Activated naive CD8-positive, alpha-beta T cell treated with anti-CD3 and anti-CD28 coated beads for 36 hours (primary cell): ENCODE data around the gene EXD3. TPM values are rescaled to one million over a fixed set of nuclear protein-coding genes. Genes with fewer than 3 reads are reported as not detected.

ENCODE experiments used
- DNase-seq: peaks from one replicate; pipeline ENCODE4 v3.0.0; 2021
- H3K27ac Mint-ChIP-seq: one replicate; pipeline ENCODE4 v1.8.0; 2022; ENCODE audit warnings: mild to moderate bottlenecking, moderate library complexity, mixed read lengths
- H3K27me3 Mint-ChIP-seq: one replicate; pipeline ENCODE4 v1.8.0; 2022; ENCODE audit warnings: mild to moderate bottlenecking, mixed read lengths
- H3K36me3 Mint-ChIP-seq: one replicate; pipeline ENCODE4 v1.8.0; 2021; ENCODE audit warnings: mild to moderate bottlenecking, mixed read lengths
- H3K4me1 Mint-ChIP-seq: one replicate; pipeline ENCODE4 v1.8.0; 2021; ENCODE audit warnings: mixed read lengths
- H3K4me3 Mint-ChIP-seq: one replicate; pipeline ENCODE4 v1.8.0; 2022; ENCODE audit warnings: mild to moderate bottlenecking, moderate library complexity, mixed read lengths
- H3K9me3 Mint-ChIP-seq: one replicate; pipeline ENCODE4 v1.8.0; 2022; ENCODE audit warnings: mixed read lengths
- total RNA-seq, 2 experiments: library from RNA; stranded (reverse); gene quantifications; one replicate each; pipeline ENCODE4 v1.2.3, GENCODE V29; 2021

Gene EXD3
- total RNA-seq, 2 experiments from 2014 or later = 3.6 to 4.2 TPM

- peak overlapping the region; percentile 94 for H3K27ac Mint-ChIP-seq
- peak overlapping the region; percentile 82 for H3K4me3 Mint-ChIP-seq
- no peaks in the 10 kb centered on the region for H3K9me3 Mint-ChIP-seq
- H3K4me1 Mint-ChIP-seq = peaks cover 9% of the 10 kb centered on the region
- H3K36me3 Mint-ChIP-seq = peaks cover 4% of the 10 kb centered on the region
- peak; percentile 93 for DNase-seq
- H3K27me3 Mint-ChIP-seq = no peaks in the 10 kb centered on the region
These were observed 38.9 kb upstream of the EXD3 start for GRCh38 chr9:137461663-137462395.

GRCh38 chr9:137461316-137461662 is 38.3 kb upstream of the EXD3 start:
- H3K27ac Mint-ChIP-seq = peak overlapping the region; percentile 34
- DNase-seq = no peak
- H3K4me3 Mint-ChIP-seq = peak overlapping the region; percentile 61

GRCh38 chr9:137460363-137461315 is 37.7 kb upstream of the EXD3 start:
- no peaks in the 10 kb centered on the region for H3K27me3 Mint-ChIP-seq
- H3K36me3 Mint-ChIP-seq = peaks cover 9% of the 10 kb centered on the region
- DNase-seq = no peak
- peak overlapping the region; percentile 61 for H3K4me3 Mint-ChIP-seq
- H3K27ac Mint-ChIP-seq = peak overlapping the region; percentile 34
- H3K4me1 Mint-ChIP-seq = peaks cover 14% of the 10 kb centered on the region
- no peaks in the 10 kb centered on the region for H3K9me3 Mint-ChIP-seq

More at GRCh38 chr9:137461316-137461662, 38.3 kb upstream of the EXD3 start:
- Mint-ChIP-seq H3K36me3 (peaks cover 6% of the 10 kb centered on the region), H3K4me1 (peaks cover 11% of the 10 kb centered on the region), H3K9me3 (no peaks in the 10 kb centered on the region), H3K27me3 (no peaks in the 10 kb centered on the region)

GRCh38 chr9:137459601-137460362 is 36.8 kb upstream of the EXD3 start:
- peak overlapping the region; percentile 59 for H3K4me3 Mint-ChIP-seq
- peaks cover 13% of the 10 kb centered on the region for H3K36me3 Mint-ChIP-seq
- peak overlapping the region; percentile 81 for H3K27ac Mint-ChIP-seq
- DNase-seq = no peak
- H3K9me3 Mint-ChIP-seq = no peaks in the 10 kb centered on the region
- peaks cover 14% of the 10 kb centered on the region for H3K4me1 Mint-ChIP-seq
- H3K27me3 Mint-ChIP-seq = no peaks in the 10 kb centered on the region

- Mint-ChIP-seq H3K27me3 (no peaks in the 10 kb centered on the region), H3K9me3 (no peaks in the 10 kb centered on the region), H3K36me3 (peaks cover 18% of the 10 kb centered on the region), H3K4me3 (peak within 1 kb of the TSS; percentile 65), H3K4me1 (peaks cover 17% of the 10 kb centered on the region), H3K27ac (peak within 1 kb of the TSS; percentile 81)
- DNase-seq = peak; percentile 97
These were observed 36.2 kb upstream of the EXD3 start, which contains the start of gene NSMF for GRCh38 chr9:137459152-137459600. TSS of gene NSMF (minus strand) at chr9:137459334. CDS start at chr9:137459102, 232 bp downstream.

GRCh38 chr9:137458194-137459151 is 35.5 kb upstream of the EXD3 start:
- Mint-ChIP-seq H3K36me3 (peaks cover 22% of the 10 kb centered on the region), H3K4me1 (peaks cover 17% of the 10 kb centered on the region), H3K9me3 (no peaks in the 10 kb centered on the region), H3K27ac (no peak overlapping the region), H3K4me3 (peak overlapping the region; percentile 65), H3K27me3 (no peaks in the 10 kb centered on the region)
- no peak for DNase-seq

- no peak overlapping the region for H3K27ac Mint-ChIP-seq
- peak overlapping the region; percentile 56 for H3K4me3 Mint-ChIP-seq
- peaks cover 13% of the 10 kb centered on the region for H3K4me1 Mint-ChIP-seq
- no peaks in the 10 kb centered on the region for H3K27me3 Mint-ChIP-seq
- DNase-seq = no peak
- peaks cover 27% of the 10 kb centered on the region for H3K36me3 Mint-ChIP-seq
- H3K9me3 Mint-ChIP-seq = no peaks in the 10 kb centered on the region
These were observed 34.6 kb upstream of the EXD3 start for GRCh38 chr9:137457406-137458193.

GRCh38 chr9:137456864-137457405 is 34.0 kb upstream of the EXD3 start:
- H3K4me3 Mint-ChIP-seq = no peak overlapping the region
- H3K27me3 Mint-ChIP-seq = no peaks in the 10 kb centered on the region
- DNase-seq = no peak
- H3K27ac Mint-ChIP-seq = no peak overlapping the region
- peaks cover 34% of the 10 kb centered on the region for H3K36me3 Mint-ChIP-seq
- H3K4me1 Mint-ChIP-seq = peaks cover 12% of the 10 kb centered on the region
- H3K9me3 Mint-ChIP-seq = no peaks in the 10 kb centered on the region

GRCh38 chr9:137456061-137456863 is 33.3 kb upstream of the EXD3 start:
- no peak overlapping the region for H3K27ac Mint-ChIP-seq
- H3K4me3 Mint-ChIP-seq = no peak overlapping the region
- peaks cover 12% of the 10 kb centered on the region for H3K4me1 Mint-ChIP-seq

GRCh38 chr9:137455359-137455991 is 32.5 kb upstream of the EXD3 start:
- H3K4me1 Mint-ChIP-seq = peaks cover 16% of the 10 kb centered on the region
- H3K36me3 Mint-ChIP-seq = peaks cover 43% of the 10 kb centered on the region
- DNase-seq = no peak
- peaks cover 3% of the 10 kb centered on the region for H3K9me3 Mint-ChIP-seq
- no peak overlapping the region for H3K4me3 Mint-ChIP-seq
- H3K27ac Mint-ChIP-seq = no peak overlapping the region
- no peaks in the 10 kb centered on the region for H3K27me3 Mint-ChIP-seq

More at GRCh38 chr9:137456061-137456863, 33.3 kb upstream of the EXD3 start:
- H3K9me3 Mint-ChIP-seq = no peaks in the 10 kb centered on the region
- H3K36me3 Mint-ChIP-seq = peaks cover 38% of the 10 kb centered on the region
- H3K27me3 Mint-ChIP-seq = no peaks in the 10 kb centered on the region
- DNase-seq = no peak

- DNase-seq = no peak
- Mint-ChIP-seq H3K36me3 (peaks cover 46% of the 10 kb centered on the region), H3K4me3 (no peak overlapping the region), H3K9me3 (peaks cover 5% of the 10 kb centered on the region), H3K27ac (peak overlapping the region; percentile 12), H3K27me3 (no peaks in the 10 kb centered on the region), H3K4me1 (peaks cover 18% of the 10 kb centered on the region)
These were observed 31.8 kb upstream of the EXD3 start for GRCh38 chr9:137454597-137455358.
